GM23338 (cell line): ENCODE data around the gene LCP2. TPM values are rescaled to one million over a fixed set of nuclear protein-coding genes. Genes with fewer than 3 reads are reported as not detected.

Experiments used
- ATAC-seq: fragments of 200-7000 bp; cut with Tn5 transposase; 3 replicates; pipeline ENCODE4 v1.9.1; 2020
- DNase-seq: peaks from one replicate; pipeline ENCODE4 v3.0.0-alpha.2; 2015; ENCODE audit warnings: low spot score
- H2AFZ ChIP-seq: fragments of 200-600 bp; sonication (generic); 2 replicates; pipeline ENCODE4 v1.8.0; 2016; ENCODE audit warnings: antibody characterized with exemption, mild to moderate bottlenecking, moderate library complexity
- H3F3A ChIP-seq: fragments of 200-600 bp; sonication (generic); replicated peaks from 2 replicates; pipeline ENCODE4 v1.8.0; 2017; ENCODE audit warnings: antibody characterized with exemption, mixed run types, low read depth
- H3K27ac ChIP-seq: fragments of 200-600 bp; sonication (generic); 2 replicates; pipeline ENCODE4 v1.6.1; 2016; ENCODE audit warnings: low read depth
- H3K27me3 ChIP-seq: fragments of 200-600 bp; sonication (generic); 2 replicates; pipeline ENCODE4 v1.8.0; 2016; ENCODE audit warnings: mild to moderate bottlenecking, mixed run types, moderate library complexity; ENCODE audit not compliant: insufficient read depth
- H3K36me3 ChIP-seq: fragments of 200-600 bp; sonication (generic); 2 replicates; pipeline ENCODE4 v1.8.0; 2016; ENCODE audit warnings: mild to moderate bottlenecking; ENCODE audit not compliant: insufficient read depth
- H3K4me1 ChIP-seq: fragments of 200-600 bp; sonication (generic); 2 replicates; pipeline ENCODE4 v1.8.0; 2016; ENCODE audit warnings: mild to moderate bottlenecking, moderate library complexity; ENCODE audit not compliant: insufficient read depth
- H3K4me2 ChIP-seq: fragments of 200-600 bp; sonication (generic); 2 replicates; pipeline ENCODE4 v1.7.1; 2017; ENCODE audit warnings: mixed run types
- H3K4me3 ChIP-seq: fragments of 200-600 bp; sonication (generic); 2 replicates; pipeline ENCODE4 v1.6.1; 2016; ENCODE audit warnings: mixed run types
- H3K79me2 ChIP-seq: fragments of 200-600 bp; sonication (generic); replicated peaks from 2 replicates; pipeline ENCODE4 v1.8.0; 2017; ENCODE audit warnings: mild to moderate bottlenecking; ENCODE audit not compliant: insufficient read depth
- H3K9me2 ChIP-seq: fragments of 200-600 bp; sonication (generic); 2 replicates; pipeline ENCODE4 v1.8.0; 2017; ENCODE audit not compliant: insufficient read depth
- H4K20me1 ChIP-seq: fragments of 200-600 bp; sonication (generic); replicated peaks from 2 replicates; pipeline ENCODE4 v1.8.0; 2017; ENCODE audit warnings: mild to moderate bottlenecking; ENCODE audit not compliant: insufficient read depth
- H3K27ac Mint-ChIP-seq: 2 replicates; pipeline ENCODE4 v1.8.0; 2020; ENCODE audit warnings: inconsistent platforms, mild to moderate bottlenecking, moderate library complexity, mixed read lengths
- H3K27me3 Mint-ChIP-seq: 3 replicates; pipeline ENCODE4 v1.8.0; 2022; ENCODE audit warnings: low read depth, mild to moderate bottlenecking, moderate library complexity, mixed read lengths, inconsistent platforms; ENCODE audit not compliant: insufficient read depth, poor library complexity
- H3K36me3 Mint-ChIP-seq: 3 replicates; pipeline ENCODE4 v1.8.0; 2021; ENCODE audit warnings: low read depth, mild to moderate bottlenecking, inconsistent platforms, moderate library complexity, mixed read lengths
- H3K4me1 Mint-ChIP-seq: 3 replicates; pipeline ENCODE4 v1.8.0; 2020; ENCODE audit warnings: mild to moderate bottlenecking, inconsistent platforms, mixed read lengths
- H3K4me3 Mint-ChIP-seq: 3 replicates; pipeline ENCODE4 v1.8.0; 2021; ENCODE audit warnings: moderate library complexity, mild to moderate bottlenecking, inconsistent platforms, mixed read lengths
- H3K9me3 Mint-ChIP-seq: 3 replicates; pipeline ENCODE4 v1.8.0; 2020; ENCODE audit warnings: moderate library complexity, mild to moderate bottlenecking, inconsistent platforms, mixed read lengths
- CTCF ChIP-seq, 2 experiments: fragments of 200-600 bp in 1 of 2; sonication (generic) in 1 of 2; conservative IDR thresholded peaks; 2 replicates each; pipeline versions ENCODE4 v1.5.1 to v1.6.1; 2016 to 2017; ENCODE audit warnings: antibody characterized with exemption in 2 of 2, low read depth in 2 of 2, mild to moderate bottlenecking in 2 of 2, moderate library complexity in 1 of 2
- ETS1 ChIP-seq: IDR thresholded peaks from 2 replicates; pipeline ENCODE4 v1.6.1; 2016; ENCODE audit warnings: antibody characterized with exemption
- EZH2 ChIP-seq: fragments of 200-600 bp; sonication (generic); IDR thresholded peaks from one replicate; pipeline ENCODE4 v1.8.0; 2017; ENCODE audit warnings: antibody characterized with exemption, mild to moderate bottlenecking, low read depth; ENCODE audit not compliant: unreplicated experiment
- EZH2phosphoT487 ChIP-seq: fragments of 200-600 bp; sonication (generic); IDR thresholded peaks from one replicate; pipeline ENCODE4 v1.8.1; 2018; ENCODE audit warnings: antibody characterized with exemption; ENCODE audit not compliant: unreplicated experiment
- NANOG ChIP-seq: IDR thresholded peaks from 2 replicates; pipeline ENCODE4 v1.6.1; 2016; ENCODE audit warnings: antibody characterized with exemption, borderline replicate concordance
- POLR2AphosphoS5 ChIP-seq: IDR thresholded peaks from 2 replicates; pipeline ENCODE4 v1.6.1; 2016; ENCODE audit warnings: antibody characterized with exemption, low read depth
- REST ChIP-seq: IDR thresholded peaks from one replicate; pipeline ENCODE4 v1.6.1; 2018; ENCODE audit warnings: antibody characterized with exemption; ENCODE audit not compliant: unreplicated experiment
- ZNF114 ChIP-seq: fragments of 250-450 bp; sonication (Bioruptor Pico); IDR thresholded peaks from 2 replicates; pipeline ENCODE4 v1.5.0; 2020; ENCODE audit warnings: mild to moderate bottlenecking, moderate library complexity
- ZNF331 ChIP-seq: fragments of 250-450 bp; sonication (Bioruptor Pico); IDR thresholded peaks from 2 replicates; pipeline ENCODE4 v1.5.0; 2020; ENCODE audit warnings: low read depth, mild to moderate bottlenecking, moderate library complexity
- polyA plus RNA-seq: library from polyadenylated mRNA; unstranded; fragments of >200 nt; fragmentation: Nextera tagmentation; extraction: Ambion mirVana; gene quantifications from 2 replicates; pipeline ENCODE4 v1.2.1, GENCODE V29; 2016
- total RNA-seq: library from RNA; depleted of rRNA; stranded (reverse); fragments of >200 nt; shearing (Covaris generic); gene quantifications from 2 replicates; pipeline ENCODE4 v1.2.3, GENCODE V29; 2014
- TF ChIP-seq, protein P1 (sequence below): fragments of 250-450 bp; sonication (Bioruptor Pico); IDR thresholded peaks from 2 replicates; pipeline ENCODE4 v1.5.0; 2020; ENCODE audit warnings: mild to moderate bottlenecking, moderate library complexity

LCP2 gene
- total and polyA plus RNA-seq, 2 experiments from 2014 or later = 0.26 to 0.38 TPM

- no peak overlapping the region for H2AFZ ChIP-seq
- no peak overlapping the region for H3K4me3 ChIP-seq
- no peaks in the 10 kb centered on the region for H3K36me3 ChIP-seq
- Mint-ChIP-seq H3K27ac (no peak overlapping the region), H3K4me3 (no peak overlapping the region), H3K4me1 (peaks cover 45% of the 10 kb centered on the region), H3K36me3 (no peaks in the 10 kb centered on the region), H3K27me3 (peaks cover 6% of the 10 kb centered on the region), H3K9me3 (no peaks in the 10 kb centered on the region)
- H3K4me1 ChIP-seq = peaks cover 19% of the 10 kb centered on the region; the same call in 1 of the 2 replicates
- H4K20me1 ChIP-seq = no peaks in the 10 kb centered on the region
- TF ChIP-seq CTCF (conservative IDR thresholded peaks at IDR 0.05; ENCODE audit: low read depth in 2 of 2) = peak; percentile 15 to 40; a peak in 3 of 4 replicates
- no peak for TF ChIP-seq REST
- DNase-seq (peak; percentile 78), ATAC-seq (peak; percentile 72)
- H3K9me2 ChIP-seq = no peaks in the 10 kb centered on the region
- no peak overlapping the region for H3K27ac ChIP-seq
- H3K79me2 ChIP-seq = no peaks in the 10 kb centered on the region
- H3K4me2 ChIP-seq = 0 out of 2 replicates have a peak overlapping the region, but pooled peaks have one; percentile 30
- no peaks in the 10 kb centered on the region for H3K27me3 ChIP-seq
- no peaks in the 10 kb centered on the region for H3F3A ChIP-seq
These were observed 76.2 kb downstream of the LCP2 start for GRCh38 chr5:170221327-170221741.

- Histone ChIP-seq H2AFZ (no peak overlapping the region), H3K27me3 (no peaks in the 10 kb centered on the region), H4K20me1 (no peaks in the 10 kb centered on the region), H3K36me3 (no peaks in the 10 kb centered on the region), H3K4me2 (no peak overlapping the region), H3K9me2 (no peaks in the 10 kb centered on the region), H3K27ac (no peak overlapping the region), H3F3A (no peaks in the 10 kb centered on the region), H3K4me1 (peaks cover 19% of the 10 kb centered on the region; the same call in 1 of the 2 replicates), H3K4me3 (no peak overlapping the region), H3K79me2 (no peaks in the 10 kb centered on the region)
- ATAC-seq (no peak), DNase-seq (no peak)
- H3K27ac Mint-ChIP-seq = no peak overlapping the region
- H3K27me3 Mint-ChIP-seq = peaks cover 2% of the 10 kb centered on the region
- no peaks in the 10 kb centered on the region for H3K9me3 Mint-ChIP-seq
- no peak overlapping the region for H3K4me3 Mint-ChIP-seq
- no peaks in the 10 kb centered on the region for H3K36me3 Mint-ChIP-seq
- H3K4me1 Mint-ChIP-seq = peaks cover 38% of the 10 kb centered on the region
- TF ChIP-seq, protein P1, sequence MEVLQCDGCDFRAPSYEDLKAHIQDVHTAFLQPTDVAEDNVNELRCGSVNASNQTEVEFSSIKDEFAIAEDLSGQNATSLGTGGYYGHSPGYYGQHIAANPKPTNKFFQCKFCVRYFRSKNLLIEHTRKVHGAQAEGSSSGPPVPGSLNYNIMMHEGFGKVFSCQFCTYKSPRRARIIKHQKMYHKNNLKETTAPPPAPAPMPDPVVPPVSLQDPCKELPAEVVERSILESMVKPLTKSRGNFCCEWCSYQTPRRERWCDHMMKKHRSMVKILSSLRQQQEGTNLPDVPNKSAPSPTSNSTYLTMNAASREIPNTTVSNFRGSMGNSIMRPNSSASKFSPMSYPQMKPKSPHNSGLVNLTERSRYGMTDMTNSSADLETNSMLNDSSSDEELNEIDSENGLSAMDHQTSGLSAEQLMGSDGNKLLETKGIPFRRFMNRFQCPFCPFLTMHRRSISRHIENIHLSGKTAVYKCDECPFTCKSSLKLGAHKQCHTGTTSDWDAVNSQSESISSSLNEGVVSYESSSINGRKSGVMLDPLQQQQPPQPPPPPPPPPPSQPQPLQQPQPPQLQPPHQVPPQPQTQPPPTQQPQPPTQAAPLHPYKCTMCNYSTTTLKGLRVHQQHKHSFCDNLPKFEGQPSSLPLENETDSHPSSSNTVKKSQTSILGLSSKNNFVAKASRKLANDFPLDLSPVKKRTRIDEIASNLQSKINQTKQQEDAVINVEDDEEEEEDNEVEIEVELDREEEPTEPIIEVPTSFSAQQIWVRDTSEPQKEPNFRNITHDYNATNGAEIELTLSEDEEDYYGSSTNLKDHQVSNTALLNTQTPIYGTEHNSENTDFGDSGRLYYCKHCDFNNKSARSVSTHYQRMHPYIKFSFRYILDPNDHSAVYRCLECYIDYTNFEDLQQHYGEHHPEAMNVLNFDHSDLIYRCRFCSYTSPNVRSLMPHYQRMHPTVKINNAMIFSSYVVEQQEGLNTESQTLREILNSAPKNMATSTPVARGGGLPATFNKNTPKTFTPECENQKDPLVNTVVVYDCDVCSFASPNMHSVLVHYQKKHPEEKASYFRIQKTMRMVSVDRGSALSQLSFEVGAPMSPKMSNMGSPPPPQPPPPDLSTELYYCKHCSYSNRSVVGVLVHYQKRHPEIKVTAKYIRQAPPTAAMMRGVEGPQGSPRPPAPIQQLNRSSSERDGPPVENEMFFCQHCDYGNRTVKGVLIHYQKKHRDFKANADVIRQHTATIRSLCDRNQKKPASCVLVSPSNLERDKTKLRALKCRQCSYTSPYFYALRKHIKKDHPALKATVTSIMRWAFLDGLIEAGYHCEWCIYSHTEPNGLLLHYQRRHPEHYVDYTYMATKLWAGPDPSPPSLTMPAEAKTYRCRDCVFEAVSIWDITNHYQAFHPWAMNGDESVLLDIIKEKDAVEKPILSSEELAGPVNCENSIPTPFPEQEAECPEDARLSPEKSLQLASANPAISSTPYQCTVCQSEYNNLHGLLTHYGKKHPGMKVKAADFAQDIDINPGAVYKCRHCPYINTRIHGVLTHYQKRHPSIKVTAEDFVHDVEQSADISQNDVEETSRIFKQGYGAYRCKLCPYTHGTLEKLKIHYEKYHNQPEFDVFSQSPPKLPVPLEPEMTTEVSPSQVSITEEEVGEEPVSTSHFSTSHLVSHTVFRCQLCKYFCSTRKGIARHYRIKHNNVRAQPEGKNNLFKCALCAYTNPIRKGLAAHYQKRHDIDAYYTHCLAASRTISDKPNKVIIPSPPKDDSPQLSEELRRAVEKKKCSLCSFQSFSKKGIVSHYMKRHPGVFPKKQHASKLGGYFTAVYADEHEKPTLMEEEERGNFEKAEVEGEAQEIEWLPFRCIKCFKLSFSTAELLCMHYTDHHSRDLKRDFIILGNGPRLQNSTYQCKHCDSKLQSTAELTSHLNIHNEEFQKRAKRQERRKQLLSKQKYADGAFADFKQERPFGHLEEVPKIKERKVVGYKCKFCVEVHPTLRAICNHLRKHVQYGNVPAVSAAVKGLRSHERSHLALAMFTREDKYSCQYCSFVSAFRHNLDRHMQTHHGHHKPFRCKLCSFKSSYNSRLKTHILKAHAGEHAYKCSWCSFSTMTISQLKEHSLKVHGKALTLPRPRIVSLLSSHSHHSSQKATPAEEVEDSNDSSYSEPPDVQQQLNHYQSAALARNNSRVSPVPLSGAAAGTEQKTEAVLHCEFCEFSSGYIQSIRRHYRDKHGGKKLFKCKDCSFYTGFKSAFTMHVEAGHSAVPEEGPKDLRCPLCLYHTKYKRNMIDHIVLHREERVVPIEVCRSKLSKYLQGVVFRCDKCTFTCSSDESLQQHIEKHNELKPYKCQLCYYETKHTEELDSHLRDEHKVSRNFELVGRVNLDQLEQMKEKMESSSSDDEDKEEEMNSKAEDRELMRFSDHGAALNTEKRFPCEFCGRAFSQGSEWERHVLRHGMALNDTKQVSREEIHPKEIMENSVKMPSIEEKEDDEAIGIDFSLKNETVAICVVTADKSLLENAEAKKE = no peak
- TF ChIP-seq EZH2 (no peak), POLR2AphosphoS5 (no peak), ZNF114 (CRISPR knock-in tag) (no peak), ZNF331 (CRISPR knock-in tag) (no peak), EZH2phosphoT487 (no peak), ETS1 (no peak), NANOG (no peak)
These were observed 77.4 kb downstream of the LCP2 start for GRCh38 chr5:170220191-170220590.
